Vagina (tissue), 2 donors: Measurements from ENCODE around the gene CEP170B.

Source experiments
- POLR2A ChIP-seq, 2 donors: fragments of 450-650 bp; IDR thresholded peaks; one replicate each; pipeline ENCODE4 v1.6.1; 2017; ENCODE audit warnings: antibody characterized with exemption in 2 of 2, mild to moderate bottlenecking in 2 of 2, moderate library complexity in 2 of 2
- POLR2AphosphoS5 ChIP-seq, 2 donors: sonication (generic); formaldehyde crosslinking; IDR thresholded peaks; one replicate each; pipeline ENCODE4 v1.9.0; 2017; ENCODE audit warnings: antibody characterized with exemption in 2 of 2, mild to moderate bottlenecking in 2 of 2, low read depth in 1 of 2; ENCODE audit not compliant: insufficient read depth in 1 of 2
- TF ChIP-seq, protein P1 (sequence below), 3 experiments: fragments of 450-650 bp in 2 of 3; fragments of 200-600 bp in 1 of 3; sonication (generic) in 1 of 3; IDR thresholded peaks; one replicate each; pipeline ENCODE4 v1.5.1; 2017 to 2019; ENCODE audit warnings: antibody characterized with exemption in 3 of 3, mild to moderate bottlenecking in 2 of 3, moderate library complexity in 2 of 3

DNA sequence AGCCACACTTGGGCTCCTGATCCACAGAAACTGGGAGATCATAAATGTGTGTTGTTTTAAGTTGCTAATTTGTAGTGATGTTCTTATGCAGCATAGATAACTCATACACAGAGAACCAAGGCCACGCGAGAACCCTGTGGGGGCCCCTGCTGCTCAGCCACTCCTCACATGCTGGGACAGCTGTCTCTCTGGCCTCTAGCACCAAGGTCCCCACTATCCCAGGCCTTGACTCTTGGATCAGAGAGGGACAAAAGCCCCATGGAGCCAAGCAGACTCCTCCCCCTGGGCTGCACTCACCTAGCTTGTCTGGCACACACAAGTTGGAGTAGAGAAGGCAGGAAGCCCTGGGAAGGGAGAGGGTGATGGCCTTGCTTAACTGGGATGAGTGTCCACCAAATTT lies 70.9 kb downstream of the CEP170B start:
- TF ChIP-seq, protein P1, sequence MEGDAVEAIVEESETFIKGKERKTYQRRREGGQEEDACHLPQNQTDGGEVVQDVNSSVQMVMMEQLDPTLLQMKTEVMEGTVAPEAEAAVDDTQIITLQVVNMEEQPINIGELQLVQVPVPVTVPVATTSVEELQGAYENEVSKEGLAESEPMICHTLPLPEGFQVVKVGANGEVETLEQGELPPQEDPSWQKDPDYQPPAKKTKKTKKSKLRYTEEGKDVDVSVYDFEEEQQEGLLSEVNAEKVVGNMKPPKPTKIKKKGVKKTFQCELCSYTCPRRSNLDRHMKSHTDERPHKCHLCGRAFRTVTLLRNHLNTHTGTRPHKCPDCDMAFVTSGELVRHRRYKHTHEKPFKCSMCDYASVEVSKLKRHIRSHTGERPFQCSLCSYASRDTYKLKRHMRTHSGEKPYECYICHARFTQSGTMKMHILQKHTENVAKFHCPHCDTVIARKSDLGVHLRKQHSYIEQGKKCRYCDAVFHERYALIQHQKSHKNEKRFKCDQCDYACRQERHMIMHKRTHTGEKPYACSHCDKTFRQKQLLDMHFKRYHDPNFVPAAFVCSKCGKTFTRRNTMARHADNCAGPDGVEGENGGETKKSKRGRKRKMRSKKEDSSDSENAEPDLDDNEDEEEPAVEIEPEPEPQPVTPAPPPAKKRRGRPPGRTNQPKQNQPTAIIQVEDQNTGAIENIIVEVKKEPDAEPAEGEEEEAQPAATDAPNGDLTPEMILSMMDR (IDR thresholded peaks at IDR 0.05), result no peak
- TF ChIP-seq POLR2A (IDR thresholded peaks at IDR 0.05) (no peak), POLR2AphosphoS5 (IDR thresholded peaks at IDR 0.05; ENCODE audit: insufficient read depth in 1 of 2, low read depth in 1 of 2) (no peak)
